GM12878 (cell line): Measurements from ENCODE around the gene CRACDL. TPM values are rescaled to one million over a fixed set of nuclear protein-coding genes. Genes with fewer than 3 reads are reported as not detected.

ENCODE experiments used
- ATAC-seq: fragments of 200-7000 bp; cut with Tn5 transposase; 3 replicates; pipeline ENCODE4 v1.9.1; 2020; ENCODE audit warnings: mild to moderate bottlenecking, moderate library complexity
- BruUV-seq: library from RNA; stranded (reverse); fragments of 400-500 nt; replicated peaks from 2 replicates; lab custom pipeline; 2021; lab: Mats Ljungman, UMichigan
- CTCF ChIA-PET: fragments of 300-600 bp; sonication (Branson Sonifier 250); formaldehyde crosslinking; extraction: SDS; loops from one replicate; lab custom pipeline; 2021; ENCODE audit warnings: inconsistent platforms; lab: Yijun Ruan, JAX
- POLR2A ChIA-PET: fragments of 350-600 bp; formaldehyde crosslinking; extraction: SDS; loops from one replicate; lab custom pipeline; 2021; ENCODE audit warnings: inconsistent platforms; lab: Charles Lee
- RAD21 ChIA-PET: fragments of 300-600 bp; sonication (Branson Sonifier 250); formaldehyde crosslinking; loops from one replicate; lab custom pipeline; 2023; ENCODE audit warnings: antibody characterized with exemption; ENCODE audit not compliant: unreplicated experiment; lab: Charles Lee
- SMC1A ChIA-PET: fragments of 300-600 bp; sonication (Branson Sonifier 250); formaldehyde crosslinking; loops from one replicate; lab custom pipeline; 2023; ENCODE audit not compliant: unreplicated experiment, uncharacterized antibody; lab: Charles Lee
- DNase-seq: peaks from one replicate; pipeline ENCODE4 v3.0.0-alpha.2; 2011; ENCODE audit warnings: low read depth, low spot score
- FAIRE-seq: peaks from 3 replicates; lab custom pipeline; 2011; peaks lifted over from hg19 to GRCh38; lab: Jason Lieb, UNC
- H2AFZ ChIP-seq: 2 replicates; pipeline ENCODE4 v1.6.0; 2011; ENCODE audit warnings: low read depth, low read length, control low read depth; ENCODE audit not compliant: control insufficient read depth
- H3K27ac ChIP-seq: 2 replicates; pipeline ENCODE4 v1.5.1; 2011; ENCODE audit warnings: control low read depth; ENCODE audit not compliant: control insufficient read depth, insufficient read depth
- H3K27me3 ChIP-seq, 2 experiments: replicated peaks in 1 of 2; 2 replicates each; pipeline versions ENCODE4 v1.6.0 to v1.6.1; 2011; ENCODE audit warnings: low read length in 1 of 2; ENCODE audit not compliant: control insufficient read depth in 2 of 2, insufficient read depth in 2 of 2
- H3K36me3 ChIP-seq, 2 experiments: 2 replicates each; pipeline ENCODE4 v1.5.1; 2011; ENCODE audit warnings: low read length in 1 of 2; ENCODE audit not compliant: control insufficient read depth in 2 of 2, insufficient read depth in 2 of 2
- H3K4me1 ChIP-seq: 2 replicates; pipeline ENCODE4 v1.6.1; 2011; ENCODE audit warnings: mild to moderate bottlenecking, low read length, moderate library complexity, mixed read lengths; ENCODE audit not compliant: control insufficient read depth, insufficient read depth
- H3K4me2 ChIP-seq: 2 replicates; pipeline ENCODE4 v1.6.0; 2011; ENCODE audit warnings: control low read depth; ENCODE audit not compliant: control insufficient read depth, insufficient read depth
- H3K4me3 ChIP-seq: fragments of 200-600 bp; sonication (generic); 2 replicates; pipeline ENCODE4 v1.5.1; 2016
- H3K79me2 ChIP-seq: 2 replicates; pipeline ENCODE4 v1.6.0; 2011; ENCODE audit warnings: low read length; ENCODE audit not compliant: control insufficient read depth, insufficient read depth
- H3K9ac ChIP-seq: 2 replicates; pipeline ENCODE4 v1.8.0; 2011; ENCODE audit warnings: low read length, control low read depth, mixed read lengths; ENCODE audit not compliant: control insufficient read depth, insufficient read depth
- H3K9me3 ChIP-seq: replicated peaks from 3 replicates; pipeline ENCODE4 v1.5.1; 2011; ENCODE audit warnings: mild to moderate bottlenecking, low read length; ENCODE audit not compliant: control insufficient read depth, insufficient read depth
- H4K20me1 ChIP-seq: 2 replicates; pipeline ENCODE4 v1.6.0; 2011; ENCODE audit not compliant: control insufficient read depth, insufficient read depth
- CEBPB ChIP-seq, 2 experiments: fragments of 150-350 bp in 1 of 2; IDR thresholded peaks; 2 replicates each; pipeline ENCODE4 v1.6.1; 2012 to 2014; ENCODE audit warnings: low read depth in 2 of 2, low read length in 2 of 2, borderline replicate concordance in 1 of 2, inconsistent platforms in 1 of 2
- ESRRA ChIP-seq: IDR thresholded peaks from 2 replicates; pipeline ENCODE4 v1.6.1; 2012; ENCODE audit warnings: mild to moderate bottlenecking, low read length, improper control_type of control experiment
- GATAD2B ChIP-seq: fragments of 450-650 bp; conservative IDR thresholded peaks from 2 replicates; pipeline ENCODE4 v1.6.1; 2017; ENCODE audit warnings: low read depth, mild to moderate bottlenecking, moderate library complexity
- IKZF1 ChIP-seq: fragments of 450-650 bp; conservative IDR thresholded peaks from 2 replicates; pipeline ENCODE4 v1.6.1; 2017; ENCODE audit warnings: antibody characterized with exemption, mild to moderate bottlenecking
- KAT2A ChIP-seq: conservative IDR thresholded peaks from 2 replicates; pipeline ENCODE4 v1.6.1; 2011; ENCODE audit warnings: low read depth, low read length; ENCODE audit not compliant: control insufficient read depth
- LARP7 ChIP-seq: fragments of 450-650 bp; IDR thresholded peaks from 2 replicates; pipeline ENCODE4 v1.6.1; 2017; ENCODE audit warnings: mild to moderate bottlenecking
- NRF1 ChIP-seq: conservative IDR thresholded peaks from 2 replicates; pipeline ENCODE4 v1.6.1; 2011; ENCODE audit warnings: mild to moderate bottlenecking, low read depth, low read length, improper control_type of control experiment
- POU2F2 ChIP-seq: IDR thresholded peaks from 3 replicates; pipeline ENCODE4 v1.6.1; 2011; ENCODE audit warnings: low read depth, mild to moderate bottlenecking, low read length, borderline replicate concordance
- RFX5 ChIP-seq: IDR thresholded peaks from 2 replicates; pipeline ENCODE4 v1.6.1; 2011; ENCODE audit warnings: low read depth, low read length, improper control_type of control experiment
- SIN3A ChIP-seq: IDR thresholded peaks from 2 replicates; pipeline ENCODE4 v1.6.1; 2012; ENCODE audit warnings: low read depth, low read length, improper control_type of control experiment
- SUZ12 ChIP-seq: fragments of 200-600 bp; sonication (generic); IDR thresholded peaks from one replicate; pipeline ENCODE4 v1.6.1; 2018; ENCODE audit warnings: antibody characterized with exemption, mild to moderate bottlenecking; ENCODE audit not compliant: unreplicated experiment
- ZNF217 ChIP-seq: fragments of 450-650 bp; IDR thresholded peaks from 2 replicates; pipeline ENCODE4 v1.6.1; 2017; ENCODE audit warnings: antibody characterized with exemption, mild to moderate bottlenecking
- ZNF24 ChIP-seq: fragments of 450-650 bp; IDR thresholded peaks from 2 replicates; pipeline ENCODE4 v1.6.1; 2017; ENCODE audit warnings: antibody characterized with exemption, mild to moderate bottlenecking
- ZSCAN29 ChIP-seq: fragments of 450-650 bp; IDR thresholded peaks from 2 replicates; pipeline ENCODE4 v1.6.1; 2017; ENCODE audit warnings: mild to moderate bottlenecking, moderate library complexity
- WGBS: methylation state at CpG from one replicate; pipeline ENCODE4 v1.1.6; 2016; ENCODE audit warnings: low lambda C conversion rate; ENCODE audit not compliant: insufficient replicate concordance, insufficient coverage; ENCODE audit errors: missing lambda C conversion rate; 5-methylcytosine and 5-hydroxymethylcytosine counted together
- in situ Hi-C: fragments of 300-500 bp; cut with MboI; formaldehyde crosslinking; loops from 9 replicates; pipeline ENCODE4 v1.14.3; 2018; ENCODE audit warnings: mixed read lengths
- intact Hi-C: fragments of 100-400 bp; cut with micrococcal nuclease; formaldehyde crosslinking; loops from one replicate; pipeline ENCODE4 v1.14.2; 2022; ENCODE audit not compliant: unreplicated experiment
- polyA plus RNA-seq, 11 experiments: library from polyadenylated mRNA; depleted of rRNA in 4 of 11; unstranded in 6 of 11; stranded (reverse) in 5 of 11; fragments of >200 nt; fragmentation: Nextera tagmentation in 4 of 11; fragmentation: Illumina TruSeq in 1 of 11; extraction: Ambion mirVana in 4 of 11; extraction: Trizol in 1 of 11; gene quantifications; 1 replicate in 1 of 11; 2 replicates in 10 of 11; pipeline versions ENCODE4 v1.2.1 to v1.2.3, GENCODE V29; 2011 to 2016; ENCODE audit warnings: inconsistent platforms in 2 of 11, missing spikeins in 2 of 11, low read depth in 1 of 11
- total RNA-seq, 4 experiments: library from RNA; depleted of rRNA in 3 of 4; stranded (reverse); fragments of >200 nt in 3 of 4; fragmentation: Illumina TruSeq in 1 of 4; extraction: Trizol in 1 of 4; gene quantifications; 2 replicates each; pipeline versions ENCODE4 v1.2.1 to v1.2.3, GENCODE V29; 2013 to 2021
- TF ChIP-seq, protein P1 (sequence below), 3 experiments: IDR thresholded peaks in 2 of 3; conservative IDR thresholded peaks in 1 of 3; 2 replicates each; pipeline ENCODE4 v1.5.1; 2011; ENCODE audit warnings: low read depth in 3 of 3, low read length in 3 of 3, mild to moderate bottlenecking in 3 of 3, control low read depth in 2 of 3, moderate library complexity in 2 of 3, inconsistent platforms in 1 of 3, mixed read lengths in 1 of 3; ENCODE audit not compliant: control insufficient read depth in 2 of 3, insufficient read depth in 1 of 3; ENCODE audit errors: extremely low read depth in 1 of 3
- TF ChIP-seq, protein P2 (sequence below): fragments of 450-650 bp; conservative IDR thresholded peaks from 2 replicates; pipeline ENCODE4 v1.6.1; 2017; ENCODE audit warnings: mild to moderate bottlenecking, moderate library complexity

Gene CRACDL
- total and polyA plus RNA-seq, 10 of the 15 experiments (the other 5 are each of a cell fraction or from before 2014, with no cell fraction given): 0.03 to 0.72 (median 0.14) TPM

DNA sequence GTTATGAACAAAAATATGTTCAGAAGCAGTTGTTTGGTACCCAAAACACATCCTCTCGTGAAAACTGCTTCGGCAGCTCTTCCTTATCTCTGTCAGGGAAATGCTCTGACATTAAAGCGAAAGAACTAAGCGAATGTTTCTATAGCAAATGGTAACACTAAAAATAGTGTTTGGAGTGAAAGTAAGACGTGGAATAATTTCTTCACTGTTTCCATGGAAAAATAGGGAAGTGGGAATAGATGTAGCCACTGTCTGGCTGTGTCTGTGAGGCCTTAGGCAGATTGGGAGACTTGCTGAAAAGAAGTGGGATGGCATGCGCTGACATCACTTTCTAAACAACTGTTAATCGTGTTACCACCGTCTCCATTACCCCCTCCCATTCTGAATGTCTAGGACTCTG is 11.5 kb upstream of the CRACDL start:
- BruUV-seq: no TSS peak
- TF ChIP-seq GATAD2B (no peak), SIN3A (no peak), LARP7 (no peak), CEBPB (IDR thresholded peaks at IDR 0.05; ENCODE audit: borderline replicate concordance in 1 of 2, low read depth in 2 of 2, low read length in 2 of 2) (no peak), NRF1 (no peak), IKZF1 (no peak), KAT2A (no peak), SUZ12 (no peak), RFX5 (no peak)
- ChIA-PET CTCF (no interaction called here), SMC1A (no interaction called here), RAD21 (interaction anchor here (0.6 kb wide), 1 partner anchor 298 kb away, joined by 3 read pairs; no protein-coding TSS in a partner anchor), POLR2A (no interaction called here)
- no peaks in the 10 kb centered on the region for H3K27me3 ChIP-seq
- 55% methylated on average over 8 of the region's 8 CpGs for WGBS
- in situ Hi-C loops (no loop called here), intact Hi-C loops (no loop called here)
- H3K4me3 ChIP-seq: no peak overlapping the region
- H3K4me2 ChIP-seq: no peak overlapping the region
- ATAC-seq (no peak), FAIRE-seq (no peak), DNase-seq (no peak)
- H2AFZ ChIP-seq: no peak overlapping the region
- H3K9ac ChIP-seq: no peak overlapping the region
- H3K36me3 ChIP-seq: no peaks in the 10 kb centered on the region
- no peaks in the 10 kb centered on the region for H3K79me2 ChIP-seq
- no peak overlapping the region for H3K27ac ChIP-seq
- no peaks in the 10 kb centered on the region for H3K4me1 ChIP-seq
- H4K20me1 ChIP-seq: no peaks in the 10 kb centered on the region
- H3K9me3 ChIP-seq: no peaks in the 10 kb centered on the region

DNA sequence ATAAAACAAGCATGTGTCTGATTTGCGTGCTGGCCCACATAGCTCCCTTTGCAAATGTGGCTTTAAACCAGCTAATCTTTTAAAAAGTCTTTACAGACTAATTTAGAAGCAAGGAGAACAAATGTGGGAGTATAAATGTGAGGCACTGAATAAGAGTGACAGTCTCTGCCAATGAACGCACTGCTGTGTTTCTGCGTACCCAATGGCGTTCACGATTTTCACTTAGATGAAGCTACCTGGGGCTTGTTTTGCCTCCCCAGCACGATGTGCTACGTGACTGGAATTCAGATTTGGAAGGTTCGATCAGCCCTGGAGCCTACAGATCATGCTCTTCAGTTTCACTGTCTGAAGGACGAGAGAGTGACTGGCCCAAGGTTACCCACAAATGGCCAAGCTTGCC is 10.8 kb upstream of the CRACDL start:
- in situ Hi-C loops: no loop called here
- ChIA-PET RAD21 (no interaction called here), POLR2A (no interaction called here), SMC1A (interaction anchor here (1.1 kb wide), 1 partner anchor 111 kb away, joined by 3 read pairs; no protein-coding TSS in a partner anchor), CTCF (no interaction called here)
- Histone ChIP-seq H3K79me2 (no peaks in the 10 kb centered on the region), H3K27ac (no peak overlapping the region), H3K36me3 (no peaks in the 10 kb centered on the region), H3K9me3 (no peaks in the 10 kb centered on the region), H2AFZ (no peak overlapping the region), H3K9ac (no peak overlapping the region), H4K20me1 (no peaks in the 10 kb centered on the region), H3K4me3 (no peak overlapping the region), H3K4me1 (no peaks in the 10 kb centered on the region), H3K27me3 (no peaks in the 10 kb centered on the region), H3K4me2 (no peak overlapping the region)
- no peak for DNase-seq
- ATAC-seq: no peak
- WGBS: 41% methylated on average over 9 of the region's 9 CpGs
- intact Hi-C loops: no loop called here
- BruUV-seq: no TSS peak
- FAIRE-seq: no peak
- no peak for TF ChIP-seq ZNF217
- no peak for TF ChIP-seq ZSCAN29
- TF ChIP-seq ESRRA: no peak
- TF ChIP-seq, protein P1, sequence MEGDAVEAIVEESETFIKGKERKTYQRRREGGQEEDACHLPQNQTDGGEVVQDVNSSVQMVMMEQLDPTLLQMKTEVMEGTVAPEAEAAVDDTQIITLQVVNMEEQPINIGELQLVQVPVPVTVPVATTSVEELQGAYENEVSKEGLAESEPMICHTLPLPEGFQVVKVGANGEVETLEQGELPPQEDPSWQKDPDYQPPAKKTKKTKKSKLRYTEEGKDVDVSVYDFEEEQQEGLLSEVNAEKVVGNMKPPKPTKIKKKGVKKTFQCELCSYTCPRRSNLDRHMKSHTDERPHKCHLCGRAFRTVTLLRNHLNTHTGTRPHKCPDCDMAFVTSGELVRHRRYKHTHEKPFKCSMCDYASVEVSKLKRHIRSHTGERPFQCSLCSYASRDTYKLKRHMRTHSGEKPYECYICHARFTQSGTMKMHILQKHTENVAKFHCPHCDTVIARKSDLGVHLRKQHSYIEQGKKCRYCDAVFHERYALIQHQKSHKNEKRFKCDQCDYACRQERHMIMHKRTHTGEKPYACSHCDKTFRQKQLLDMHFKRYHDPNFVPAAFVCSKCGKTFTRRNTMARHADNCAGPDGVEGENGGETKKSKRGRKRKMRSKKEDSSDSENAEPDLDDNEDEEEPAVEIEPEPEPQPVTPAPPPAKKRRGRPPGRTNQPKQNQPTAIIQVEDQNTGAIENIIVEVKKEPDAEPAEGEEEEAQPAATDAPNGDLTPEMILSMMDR (IDR thresholded peaks at IDR 0.05 in 2 of 3, conservative IDR thresholded peaks at IDR 0.05 in 1 of 3; ENCODE audit: control insufficient read depth in 2 of 3, extremely low read depth in 1 of 3, insufficient read depth in 1 of 3, low read depth in 3 of 3, low read length in 3 of 3): no peak
- TF ChIP-seq, protein P2, sequence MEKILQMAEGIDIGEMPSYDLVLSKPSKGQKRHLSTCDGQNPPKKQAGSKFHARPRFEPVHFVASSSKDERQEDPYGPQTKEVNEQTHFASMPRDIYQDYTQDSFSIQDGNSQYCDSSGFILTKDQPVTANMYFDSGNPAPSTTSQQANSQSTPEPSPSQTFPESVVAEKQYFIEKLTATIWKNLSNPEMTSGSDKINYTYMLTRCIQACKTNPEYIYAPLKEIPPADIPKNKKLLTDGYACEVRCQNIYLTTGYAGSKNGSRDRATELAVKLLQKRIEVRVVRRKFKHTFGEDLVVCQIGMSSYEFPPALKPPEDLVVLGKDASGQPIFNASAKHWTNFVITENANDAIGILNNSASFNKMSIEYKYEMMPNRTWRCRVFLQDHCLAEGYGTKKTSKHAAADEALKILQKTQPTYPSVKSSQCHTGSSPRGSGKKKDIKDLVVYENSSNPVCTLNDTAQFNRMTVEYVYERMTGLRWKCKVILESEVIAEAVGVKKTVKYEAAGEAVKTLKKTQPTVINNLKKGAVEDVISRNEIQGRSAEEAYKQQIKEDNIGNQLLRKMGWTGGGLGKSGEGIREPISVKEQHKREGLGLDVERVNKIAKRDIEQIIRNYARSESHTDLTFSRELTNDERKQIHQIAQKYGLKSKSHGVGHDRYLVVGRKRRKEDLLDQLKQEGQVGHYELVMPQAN: no peak
- TF ChIP-seq ZNF24: no peak
- no peak for TF ChIP-seq POU2F2
